Ovary (tissue), 9 donors: ENCODE measurements around the gene SHISA8. TPM values are rescaled to one million over a fixed set of nuclear protein-coding genes. Genes with fewer than 3 reads are reported as not detected.

ENCODE experiments used
- DNase-seq, 5 donors: peaks; one replicate each; pipeline ENCODE4 v3.0.0-alpha.2; 2019 to 2020
- H3K27ac ChIP-seq, 2 donors: fragments of 200-600 bp; one replicate each; pipeline versions ENCODE4 v1.5.1 to v1.8.0; 2019 to 2022
- H3K27me3 ChIP-seq: fragments of 200-600 bp; one replicate; pipeline ENCODE4 v1.8.0; 2022
- H3K36me3 ChIP-seq: fragments of 200-600 bp; sonication (generic); one replicate; pipeline ENCODE4 v1.5.1; 2019
- H3K4me1 ChIP-seq: one replicate; pipeline ENCODE4 v1.8.1; 2013; ENCODE audit warnings: mild to moderate bottlenecking, moderate library complexity; ENCODE audit not compliant: insufficient read depth
- H3K4me3 ChIP-seq: fragments of 200-600 bp; sonication (generic); one replicate; pipeline ENCODE4 v1.5.1; 2017
- H3K9me3 ChIP-seq, 2 donors: fragments of 200-600 bp in 1 of 2; sonication (generic) in 1 of 2; one replicate each; pipeline versions ENCODE4 v1.5.1 to v1.8.1; 2013 to 2019; ENCODE audit warnings: mild to moderate bottlenecking in 1 of 2, moderate library complexity in 1 of 2
- CTCF ChIP-seq, 3 donors: fragments of 450-650 bp in 2 of 3; fragments of 200-600 bp in 1 of 3; IDR thresholded peaks; one replicate each; pipeline versions ENCODE4 v1.5.1 to v1.8.0; 2016 to 2022; ENCODE audit warnings: antibody characterized with exemption in 3 of 3, mild to moderate bottlenecking in 1 of 3
- EP300 ChIP-seq: sonication (generic); formaldehyde crosslinking; IDR thresholded peaks from one replicate; pipeline ENCODE4 v1.6.1; 2017; ENCODE audit warnings: antibody characterized with exemption
- POLR2A ChIP-seq: fragments of 450-650 bp; IDR thresholded peaks from one replicate; pipeline ENCODE4 v1.6.1; 2017; ENCODE audit warnings: antibody characterized with exemption, mild to moderate bottlenecking, moderate library complexity
- WGBS, 3 donors: extraction: QIAGEN DNeasy Blood & Tissue Kit in 1 of 3; methylation state at CpG; one replicate each; pipeline versions ENCODE4 v1.1.5 to v1.1.7; 2013 to 2017; 5-methylcytosine and 5-hydroxymethylcytosine counted together
- intact Hi-C, 4 donors: fragments of 100-400 bp; cut with DNase I; formaldehyde crosslinking; loops; one replicate each; pipeline versions ENCODE4 v1.11.0 to v1.15.1; 2022 to 2023
- polyA plus RNA-seq, 2 donors: library from polyadenylated mRNA; stranded (reverse); fragments of 200-250 nt in 1 of 2; fragments of 350-450 nt in 1 of 2; fragmentation: Illumina TruSeq in 1 of 2; extraction: RNeasy Lipid Tissue Mini Kit (QIAGEN cat#74804) in 1 of 2; gene quantifications; one replicate each; pipeline ENCODE4 v1.2.3, GENCODE V29; 2013 to 2014
- total RNA-seq, 7 donors: library from RNA; depleted of rRNA in 2 of 7; stranded (reverse); fragments of >200 nt in 2 of 7; fragmentation: NEBNext Ultra II Directional in 3 of 7; extraction: Animal tissue kit (Norgen Biotek cat#: 25700) in 3 of 7; gene quantifications; one replicate each; pipeline versions ENCODE4 v1.1.0 to v1.2.4, GENCODE V29; 2016 to 2023
- donor health status: DM: no; HTN: no; CAD: no; lungs with moderate emphysema.
- donor health status: DM: no; HTN: no; CAD: no.
- donor health status: Bipolar disorder and iron deficiency.
- donor health status: DM: yes; HTN: yes; CAD: no.
- donor health status: DM: no; HTN: no; CAD: no.
- donor health status: DM: yes; HTN: yes; CAD: no.

Gene SHISA8
- total and polyA plus RNA-seq, 9 donors = 0.46 TPM; not detected in 8

DNA sequence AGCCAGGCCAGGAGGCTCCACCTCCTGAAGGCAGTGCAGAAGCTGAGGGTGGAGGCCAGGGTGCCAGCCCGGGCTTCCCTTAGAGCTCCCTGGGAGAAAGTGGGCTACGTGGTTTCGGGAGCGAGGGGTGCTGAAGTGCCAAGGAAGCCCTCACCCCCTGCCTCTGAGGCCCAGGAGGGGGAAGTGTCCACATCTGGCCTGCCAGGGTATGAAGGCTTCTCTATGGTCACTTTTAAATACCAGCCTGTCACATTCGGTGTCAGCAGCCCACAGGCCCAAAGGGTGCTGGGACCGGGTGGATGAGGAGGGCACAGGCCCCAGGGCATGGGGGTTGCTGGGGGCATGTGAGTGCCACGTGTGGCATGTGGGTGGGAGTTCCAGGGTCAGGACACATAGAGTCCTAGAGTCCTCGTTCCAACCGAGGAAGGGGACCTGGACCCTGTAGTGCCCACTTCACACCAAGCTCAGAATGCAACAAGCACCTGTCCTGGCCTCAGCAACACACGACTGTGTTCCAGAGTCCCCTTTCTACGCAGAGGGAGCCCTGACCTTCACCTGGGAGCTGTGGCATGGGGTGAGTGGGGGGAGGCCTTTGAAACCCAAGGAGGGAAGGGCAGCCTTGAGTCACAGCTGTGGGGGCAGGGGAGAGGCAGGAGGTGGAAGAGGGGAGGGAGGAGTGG lies 1.7 kb downstream of the SHISA8 start:
- Histone ChIP-seq H3K4me3 (no peak overlapping the region), H3K36me3 (no peaks in the 10 kb centered on the region), H3K4me1 (peaks cover 9% of the 10 kb centered on the region), H3K9me3 (no peaks in the 10 kb centered on the region), H3K27ac (no peak overlapping the region), H3K27me3 (peaks cover 6% of the 10 kb centered on the region)
- intact Hi-C loops = no loop called here
- DNase-seq = no peak
- TF ChIP-seq CTCF (IDR thresholded peaks at IDR 0.05) (no peak), EP300 (no peak), POLR2A (no peak)
- WGBS, 3 donors = 55 to 56% (median 56%) methylated on average over 11 of the region's 11 CpGs

DNA sequence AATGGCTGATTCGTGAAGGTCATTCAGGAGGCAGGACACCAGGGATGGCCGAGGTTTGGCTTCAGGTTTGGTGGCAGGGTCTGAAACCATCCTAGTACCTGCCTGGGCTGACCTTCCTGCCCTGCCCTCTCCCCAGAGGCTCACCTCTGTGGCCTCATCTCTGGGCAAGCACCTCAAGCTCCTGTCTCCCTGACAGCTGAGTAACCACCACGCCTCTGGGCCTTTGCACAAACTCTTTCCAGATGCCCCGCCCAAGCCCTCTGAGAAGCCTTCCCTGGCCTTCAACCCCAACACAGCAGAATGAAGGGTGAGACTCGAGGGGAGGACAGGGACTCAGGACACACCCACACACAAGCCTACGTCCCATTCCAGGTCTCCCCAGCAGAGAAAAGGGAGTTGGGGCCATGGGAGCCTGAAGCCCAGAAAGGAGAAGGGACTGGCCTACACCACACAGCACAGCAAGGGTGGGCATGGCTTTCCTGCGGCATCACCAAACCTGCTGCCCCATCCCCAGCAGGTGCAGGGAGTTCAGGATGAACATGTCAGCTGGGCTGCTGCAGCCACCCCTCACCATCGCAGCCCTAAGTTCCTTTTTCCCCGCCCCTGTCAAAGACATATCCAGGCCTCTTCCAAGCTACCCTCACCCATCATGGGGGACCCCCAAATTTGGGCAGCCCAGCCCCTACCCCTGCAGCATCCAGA lies 2.4 kb downstream of the SHISA8 start:
- no peak overlapping the region for H3K4me3 ChIP-seq
- H3K27ac ChIP-seq = no peak overlapping the region
- intact Hi-C loops = no loop called here
- H3K36me3 ChIP-seq = no peaks in the 10 kb centered on the region
- WGBS, 3 donors = 61 to 67% (median 65%) methylated on average over 9 of the region's 9 CpGs
- H3K9me3 ChIP-seq = no peaks in the 10 kb centered on the region
- DNase-seq = no peak
- H3K27me3 ChIP-seq = peaks cover 6% of the 10 kb centered on the region
- H3K4me1 ChIP-seq = peaks cover 9% of the 10 kb centered on the region
- TF ChIP-seq CTCF (IDR thresholded peaks at IDR 0.05) (no peak), POLR2A (no peak), EP300 (no peak)

DNA sequence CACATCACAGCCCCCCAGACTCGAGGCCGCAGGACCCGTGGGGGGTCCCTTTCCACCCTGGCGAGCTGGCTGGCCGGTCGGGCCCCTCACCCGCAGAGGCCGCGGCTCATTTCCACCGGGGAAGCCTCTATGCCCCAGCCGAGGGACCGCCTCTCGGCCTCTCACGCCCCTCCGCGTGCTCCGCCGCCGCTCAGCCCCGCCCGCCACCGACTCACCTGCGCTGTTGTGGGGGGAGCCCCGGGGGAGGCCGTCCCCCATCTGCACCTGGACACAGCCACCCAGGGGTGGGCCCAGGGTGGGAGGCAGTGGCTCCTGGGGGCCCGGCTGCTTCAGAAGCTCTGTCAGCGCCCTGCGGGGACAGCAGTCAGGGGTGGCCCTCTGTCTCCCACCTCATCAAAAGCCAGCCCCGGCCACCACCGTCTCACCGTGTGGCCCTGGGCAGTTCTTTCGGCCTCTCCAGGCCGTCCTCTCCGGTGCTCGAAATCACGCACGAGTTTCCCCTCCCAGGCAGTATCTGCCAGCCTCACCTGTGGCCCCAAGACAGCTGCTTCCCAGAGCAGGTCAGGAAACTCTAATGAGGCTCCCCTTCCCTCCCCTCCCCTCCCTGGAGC lies 3.8 kb downstream of the SHISA8 start:
- intact Hi-C loops = no loop called here

More for the DNA sequence above, 3.8 kb downstream of the SHISA8 start:
- Histone ChIP-seq H3K27ac (peak overlapping the region in 1 of 2 donors; percentile 6), H3K27me3 (peaks cover 6% of the 10 kb centered on the region), H3K9me3 (no peaks in the 10 kb centered on the region), H3K4me3 (no peak overlapping the region), H3K4me1 (peaks cover 9% of the 10 kb centered on the region), H3K36me3 (no peaks in the 10 kb centered on the region)
- 6 to 15% (median 8%) methylated on average over 14 to 37 of the region's 37 CpGs for WGBS, 3 donors
- no peak for DNase-seq
- TF ChIP-seq CTCF (IDR thresholded peaks at IDR 0.05) = no peak
- no peak for TF ChIP-seq POLR2A
- TF ChIP-seq EP300 = no peak
